HepG2 (cell line): ENCODE measurements around the gene TCERG1L. TPM values are rescaled to one million over a fixed set of nuclear protein-coding genes. Genes with fewer than 3 reads are reported as not detected.
"Not testable (repeated sequence)": the region's sequence is repeated elsewhere in the genome, so short reads cannot be mapped to it uniquely, and the experiment has no call there.

Source experiments
- ATAC-seq: fragments of 200-7000 bp; cut with Tn5 transposase; 3 replicates; pipeline ENCODE4 v1.9.1; 2020; ENCODE audit warnings: mild to moderate bottlenecking, moderate library complexity
- BruUV-seq: library from RNA; stranded (reverse); fragments of 400-500 nt; replicated peaks from 2 replicates; lab custom pipeline; 2021; lab: Mats Ljungman, UMichigan
- CTCF ChIA-PET: fragments of 300-600 bp; formaldehyde crosslinking; extraction: SDS; loops from one replicate; lab custom pipeline; 2021; ENCODE audit warnings: low total read pairs, inconsistent platforms, low intra/inter-chr PET ratio; lab: Yijun Ruan, JAX
- POLR2A ChIA-PET: fragments of 350-600 bp; sonication (Branson Sonifier 250); formaldehyde crosslinking; loops from one replicate; lab custom pipeline; 2020; ENCODE audit warnings: antibody characterized with exemption, inconsistent platforms; lab: Yijun Ruan, JAX
- DNase-seq: peaks from one replicate; pipeline ENCODE4 v3.0.0-alpha.2; 2015; ENCODE audit warnings: low spot score
- FAIRE-seq: peaks from 3 replicates; lab custom pipeline; 2011; peaks lifted over from hg19 to GRCh38; lab: Jason Lieb, UNC
- H2AFZ ChIP-seq: one replicate; pipeline ENCODE4 v1.6.1; 2011; ENCODE audit warnings: low read length, inconsistent platforms
- H3K27ac ChIP-seq: fragments of 300-600 bp; 3 replicates; pipeline ENCODE4 v1.8.0; 2011; ENCODE audit warnings: mixed run types, mild to moderate bottlenecking, mixed read lengths, low read length, inconsistent platforms; ENCODE audit not compliant: insufficient read depth; ENCODE audit errors: extremely low read length
- H3K27me3 ChIP-seq, 2 experiments: fragments of 200-600 bp in 1 of 2; 2 replicates in 1 of 2; 3 replicates in 1 of 2; pipeline versions ENCODE4 v1.6.0 to v1.8.0; 2011; ENCODE audit warnings: low read length in 2 of 2, mild to moderate bottlenecking in 2 of 2, moderate library complexity in 2 of 2, inconsistent platforms in 1 of 2; ENCODE audit not compliant: insufficient read depth in 2 of 2, control insufficient read depth in 1 of 2
- H3K36me3 ChIP-seq, 2 experiments: fragments of 200-600 bp in 1 of 2; replicated peaks in 1 of 2; 2 replicates in 1 of 2; 3 replicates in 1 of 2; pipeline versions ENCODE4 v1.5.1 to v1.8.0; 2011; ENCODE audit warnings: low read length in 2 of 2, inconsistent platforms in 1 of 2; ENCODE audit not compliant: insufficient read depth in 2 of 2, control insufficient read depth in 1 of 2
- H3K4me1 ChIP-seq: 2 replicates; pipeline ENCODE4 v1.5.1; 2012; ENCODE audit warnings: low read length, inconsistent platforms; ENCODE audit not compliant: insufficient read depth
- H3K4me2 ChIP-seq: 2 replicates; pipeline ENCODE4 v1.6.0; 2011; ENCODE audit warnings: low read depth, low read length, inconsistent platforms
- H3K4me3 ChIP-seq, 3 experiments: fragments of 200-600 bp in 1 of 3; sonication (generic), shearing (Covaris generic) in 1 of 3; replicated peaks in 1 of 3; 2 replicates each; pipeline ENCODE4 v1.5.1; 2011 to 2016; ENCODE audit warnings: low read length in 3 of 3, inconsistent platforms in 2 of 3, low read depth in 2 of 3, mild to moderate bottlenecking in 2 of 3, control low read depth in 1 of 3, mixed read lengths in 1 of 3; ENCODE audit not compliant: insufficient read depth in 1 of 3
- H3K79me2 ChIP-seq: one replicate; pipeline ENCODE4 v1.6.1; 2011; ENCODE audit warnings: low read length, inconsistent platforms; ENCODE audit not compliant: insufficient read depth
- H3K9ac ChIP-seq: 2 replicates; pipeline ENCODE4 v1.6.0; 2011; ENCODE audit warnings: mild to moderate bottlenecking, low read depth, low read length, inconsistent platforms; ENCODE audit not compliant: insufficient read depth
- H3K9me3 ChIP-seq: 2 replicates; pipeline ENCODE4 v1.5.1; 2012; ENCODE audit warnings: mild to moderate bottlenecking, low read length
- H4K20me1 ChIP-seq: 2 replicates; pipeline ENCODE4 v1.6.0; 2011; ENCODE audit warnings: inconsistent platforms, mild to moderate bottlenecking, low read length, moderate library complexity; ENCODE audit not compliant: insufficient read depth
- JARID2 ChIP-seq: sonication (generic); formaldehyde crosslinking; IDR thresholded peaks from 2 replicates; pipeline ENCODE4 v1.8.1; 2023; ENCODE audit warnings: missing genetic modification reagents, inconsistent platforms; ENCODE audit not compliant: insufficient replicate concordance
- U2AF1 ChIP-seq: fragments of 200-400 bp; formaldehyde crosslinking; optimal IDR thresholded peaks from 2 replicates; pipeline ENCODE3; 2017; ENCODE audit warnings: mild to moderate bottlenecking, low read depth, low read length
- ZNF430 ChIP-seq: sonication (generic); formaldehyde crosslinking; IDR thresholded peaks from 2 replicates; pipeline ENCODE4 v1.9.0; 2021; ENCODE audit warnings: mild to moderate bottlenecking, missing genetic modification reagents
- ZNF614 ChIP-seq: IDR thresholded peaks from 2 replicates; pipeline ENCODE4 v1.6.1; 2018; ENCODE audit warnings: missing biosample characterization, missing genetic modification reagents, inconsistent platforms, borderline replicate concordance
- ZNF704 ChIP-seq: sonication (generic); formaldehyde crosslinking; IDR thresholded peaks from 2 replicates; pipeline ENCODE4 v1.8.1; 2023; ENCODE audit warnings: mild to moderate bottlenecking, inconsistent platforms, moderate library complexity, missing genetic modification reagents, borderline replicate concordance
- ZNF724P ChIP-seq: sonication (generic); formaldehyde crosslinking; IDR thresholded peaks from 2 replicates; pipeline ENCODE4 v1.8.0; 2022; ENCODE audit warnings: missing genetic modification reagents, borderline replicate concordance
- ZNF782 ChIP-seq: sonication (generic); formaldehyde crosslinking; IDR thresholded peaks from 2 replicates; pipeline ENCODE4 v1.4.0; 2020; ENCODE audit warnings: missing genetic modification reagents, mild to moderate bottlenecking, borderline replicate concordance
- ZSCAN25 ChIP-seq: sonication (generic); formaldehyde crosslinking; IDR thresholded peaks from 2 replicates; pipeline ENCODE4 v1.8.0; 2022; ENCODE audit warnings: mild to moderate bottlenecking, missing genetic modification reagents
- WGBS: methylation state at CpG from one replicate; pipeline ENCODE4 v1.1.6; 2017; ENCODE audit warnings: low lambda C conversion rate; 5-methylcytosine and 5-hydroxymethylcytosine counted together
- in situ Hi-C: cut with HindIII; loops from 2 replicates; pipeline ENCODE4 v1.10.0; 2017; ENCODE audit warnings: low pct_unique_long_range_greater_than_20kb; ENCODE audit not compliant: extremely low pct_ligation_motif_present
- intact Hi-C: fragments of 100-400 bp; cut with micrococcal nuclease; formaldehyde crosslinking; loops from one replicate; pipeline ENCODE4 v1.10.0; 2022; ENCODE audit not compliant: unreplicated experiment
- polyA plus RNA-seq, 8 experiments: library from polyadenylated mRNA; depleted of rRNA in 3 of 8; stranded (reverse) in 7 of 8; unstranded in 1 of 8; fragments of >200 nt; fragmentation: Illumina TruSeq in 4 of 8; extraction: Trizol in 4 of 8; gene quantifications; 2 replicates each; pipeline versions ENCODE4 v1.2.1 to v1.2.3, GENCODE V29; 2011 to 2016; ENCODE audit warnings: low read depth in 4 of 8, missing spikeins in 1 of 8, mixed read lengths in 1 of 8; ENCODE audit not compliant: insufficient read depth in 1 of 8
- total RNA-seq, 5 experiments: library from RNA; depleted of rRNA; stranded (reverse); fragments of >200 nt; fragmentation: Illumina TruSeq; extraction: Trizol; gene quantifications; 2 replicates each; pipeline ENCODE4 v1.2.3, GENCODE V29; 2016; ENCODE audit warnings: low read depth in 1 of 5

TCERG1L gene
- total and polyA plus RNA-seq, 2 of the 13 experiments (the other 11 are each of a cell fraction or from before 2014, with no cell fraction given), result not detected

- ChIA-PET CTCF (no interaction called here), POLR2A (no interaction called here)
- ATAC-seq (no peak), FAIRE-seq (no peak)
- no peaks in the 10 kb centered on the region for H3K9me3 ChIP-seq
- H4K20me1 ChIP-seq, result no peaks in the 10 kb centered on the region
- H3K4me1 ChIP-seq, result no peaks in the 10 kb centered on the region
- intact Hi-C loops, result no loop called here
- no peak overlapping the region for H3K27ac ChIP-seq
- H3K4me3 ChIP-seq, result no peak overlapping the region
- no peak overlapping the region for H2AFZ ChIP-seq
- H3K27me3 ChIP-seq, result peaks cover 0 to 9% of the 10 kb centered on the region in 2 experiments; a peak in 2 of 5 replicates
- no peaks in the 10 kb centered on the region for H3K79me2 ChIP-seq
- no peak for TF ChIP-seq ZNF704 (CRISPR knock-in tag)
- no peak for TF ChIP-seq ZSCAN25 (CRISPR knock-in tag)
- TF ChIP-seq U2AF1, result no peak
- no peak for TF ChIP-seq JARID2 (CRISPR knock-in tag)
- no peak for TF ChIP-seq ZNF614 (CRISPR knock-in tag)
- TF ChIP-seq ZNF430 (CRISPR knock-in tag), result no peak
- TF ChIP-seq ZNF724P, result no peak
- no peak for TF ChIP-seq ZNF782 (CRISPR knock-in tag)
- TF ChIP-seq, all 625 proteins: peak for 0
- in situ Hi-C loops, result no loop called here
- 30% methylated on average over 9 of the region's 11 CpGs for WGBS
- Histone ChIP-seq H3K9ac (no peak overlapping the region), H3K36me3 (no peaks in the 10 kb centered on the region), H3K4me2 (no peak overlapping the region)
- no peak for DNase-seq
- no TSS peak for BruUV-seq
Observed at GRCh38 chr10:131102147-131102546, 209.4 kb downstream of the TCERG1L start.

- H4K20me1 ChIP-seq, in situ Hi-C loops, H3K27ac ChIP-seq, intact Hi-C loops, H3K9ac ChIP-seq, H3K4me2 ChIP-seq, FAIRE-seq, DNase-seq, H3K9me3 ChIP-seq, ATAC-seq, H3K4me1 ChIP-seq, BruUV-seq, POLR2A ChIA-PET, CTCF ChIA-PET, H2AFZ ChIP-seq, H3K36me3 ChIP-seq, H3K79me2 ChIP-seq, H3K4me3 ChIP-seq, H3K27me3 ChIP-seq: not testable (repeated sequence)
- 17% methylated on average over 15 of the region's 16 CpGs for WGBS
Observed at GRCh38 chr10:131100418-131101410, 210.8 kb downstream of the TCERG1L start.
